Thoracic aorta (tissue), 2 donors: ENCODE data around the gene SKP2. TPM values are rescaled to one million over a fixed set of nuclear protein-coding genes. Genes with fewer than 3 reads are reported as not detected.

Experiments used
- ATAC-seq: fragments of 150-250 bp; one replicate; pipeline ENCODE4 v1.8.0; 2017; ENCODE audit warnings: low read depth; ENCODE audit not compliant: insufficient number of reproducible peaks, low FRiP score
- DNase-seq: peaks from one replicate; pipeline ENCODE4 v3.0.0-alpha.2; 2020; ENCODE audit warnings: low spot score
- H3K27ac ChIP-seq, 2 donors: fragments of 200-600 bp; sonication (generic); 1 replicate in 1 of 2; 2 replicates in 1 of 2; pipeline ENCODE4 v1.5.1; 2016; ENCODE audit warnings: mild to moderate bottlenecking in 2 of 2, moderate library complexity in 2 of 2
- H3K27me3 ChIP-seq: fragments of 200-600 bp; sonication (generic); replicated peaks from 2 replicates; pipeline ENCODE4 v1.6.0; 2016; ENCODE audit warnings: mild to moderate bottlenecking; ENCODE audit not compliant: insufficient read depth
- H3K36me3 ChIP-seq: fragments of 200-600 bp; sonication (generic); one replicate; pipeline ENCODE4 v1.5.1; 2016
- H3K4me1 ChIP-seq, 2 donors: fragments of 200-600 bp; sonication (generic); 1 replicate in 1 of 2; 2 replicates in 1 of 2; pipeline versions ENCODE4 v1.5.1 to v1.6.0; 2016; ENCODE audit warnings: low read depth in 2 of 2, mild to moderate bottlenecking in 1 of 2; ENCODE audit not compliant: control insufficient read depth in 1 of 2
- H3K4me3 ChIP-seq: fragments of 200-600 bp; sonication (generic); 2 replicates; pipeline ENCODE4 v1.5.1; 2016; ENCODE audit warnings: mild to moderate bottlenecking
- H3K9me3 ChIP-seq: fragments of 200-600 bp; sonication (generic); 2 replicates; pipeline ENCODE4 v1.5.1; 2016
- CTCF ChIP-seq: fragments of 200-600 bp; sonication (generic); IDR thresholded peaks from one replicate; pipeline ENCODE4 v1.5.1; 2019; ENCODE audit warnings: antibody characterized with exemption
- total RNA-seq, 2 donors: library from RNA; depleted of rRNA; stranded (reverse); fragments of >200 nt; gene quantifications; one replicate each; pipeline versions ENCODE4 v1.1.0 to v1.2.3, GENCODE V29; 2016

SKP2 gene
- total RNA-seq, 2 donors from 2014 or later: 6.4 to 7.8 TPM

GRCh38 chr5:36158144-36158543 lies 6.2 kb downstream of the SKP2 start:
- DNase-seq: no peak
- no peaks in the 10 kb centered on the region for H3K9me3 ChIP-seq
- no peak overlapping the region for H3K4me3 ChIP-seq
- TF ChIP-seq CTCF: no peak
- ATAC-seq: no peak
- no peaks in the 10 kb centered on the region for H3K27me3 ChIP-seq
- H3K4me1 ChIP-seq: peaks cover 2 to 20% of the 10 kb centered on the region in 2 donors
- H3K27ac ChIP-seq: no peak overlapping the region
- peaks cover 8% of the 10 kb centered on the region for H3K36me3 ChIP-seq

GRCh38 chr5:36160617-36161016 lies 8.7 kb downstream of the SKP2 start:
- H3K27me3 ChIP-seq: no peaks in the 10 kb centered on the region
- no peak overlapping the region for H3K27ac ChIP-seq
- ATAC-seq (no peak), DNase-seq (no peak)
- H3K9me3 ChIP-seq: no peaks in the 10 kb centered on the region
- H3K4me1 ChIP-seq: peaks cover 0 to 8% of the 10 kb centered on the region in 2 donors
- peaks cover 17% of the 10 kb centered on the region for H3K36me3 ChIP-seq
- no peak for TF ChIP-seq CTCF
- H3K4me3 ChIP-seq: no peak overlapping the region

- Histone ChIP-seq H3K36me3 (peaks cover 17% of the 10 kb centered on the region), H3K27ac (no peak overlapping the region), H3K4me1 (peaks cover 0 to 2% of the 10 kb centered on the region in 2 donors), H3K4me3 (no peak overlapping the region), H3K9me3 (no peaks in the 10 kb centered on the region), H3K27me3 (no peaks in the 10 kb centered on the region)
- ATAC-seq: no peak
- DNase-seq: no peak
- TF ChIP-seq CTCF: no peak
These were observed 9.4 kb downstream of the SKP2 start for GRCh38 chr5:36161361-36161760.

GRCh38 chr5:36162810-36163486 lies 11.0 kb downstream of the SKP2 start:
- no peaks in the 10 kb centered on the region for H3K9me3 ChIP-seq
- no peaks in the 10 kb centered on the region for H3K27me3 ChIP-seq
- no peak for ATAC-seq
- no peak for TF ChIP-seq CTCF
- DNase-seq: no peak
- no peaks in the 10 kb centered on the region for H3K4me1 ChIP-seq
- H3K27ac ChIP-seq: no peak overlapping the region
- H3K4me3 ChIP-seq: no peak overlapping the region
- H3K36me3 ChIP-seq: peaks cover 23% of the 10 kb centered on the region

GRCh38 chr5:36164461-36164860 lies 12.6 kb downstream of the SKP2 start:
- DNase-seq (no peak), ATAC-seq (no peak)
- H3K9me3 ChIP-seq: no peaks in the 10 kb centered on the region
- H3K36me3 ChIP-seq: peaks cover 34% of the 10 kb centered on the region
- TF ChIP-seq CTCF: no peak
- H3K4me1 ChIP-seq: no peaks in the 10 kb centered on the region
- H3K4me3 ChIP-seq: no peak overlapping the region
- H3K27me3 ChIP-seq: no peaks in the 10 kb centered on the region
- H3K27ac ChIP-seq: no peak overlapping the region
